HAP-1 (cell line): Measurements from ENCODE around the gene MYH6.
"Not testable (repeated sequence)": the region's sequence is repeated elsewhere in the genome, so short reads cannot be mapped to it uniquely, and the experiment has no call there.

ENCODE experiments used
- DNase-seq, 2 experiments: peaks; one replicate each; pipeline ENCODE4 v3.0.0-alpha.2; 2016 to 2020; ENCODE audit warnings: low spot score in 2 of 2
- H3K27me3 ChIP-seq: fragments of 250-450 bp; sonication (Bioruptor Pico); 2 replicates; pipeline ENCODE4 v1.5.1; 2020; ENCODE audit warnings: low read depth, mild to moderate bottlenecking, moderate library complexity
- H3K36me3 ChIP-seq: fragments of 250-450 bp; sonication (Bioruptor Pico); replicated peaks from 2 replicates; pipeline ENCODE4 v1.5.1; 2020; ENCODE audit warnings: mild to moderate bottlenecking
- H3K4me1 ChIP-seq: fragments of 250-450 bp; sonication (Bioruptor Pico); 2 replicates; pipeline ENCODE4 v1.5.1; 2020; ENCODE audit warnings: mild to moderate bottlenecking
- H3K4me3 ChIP-seq: fragments of 250-450 bp; sonication (Bioruptor Pico); 2 replicates; pipeline ENCODE4 v1.5.1; 2020; ENCODE audit warnings: mild to moderate bottlenecking, moderate library complexity
- H3K9me3 ChIP-seq: fragments of 250-450 bp; sonication (Bioruptor Pico); 2 replicates; pipeline ENCODE4 v1.5.1; 2020; ENCODE audit warnings: mild to moderate bottlenecking, moderate library complexity
- in situ Hi-C: fragments of 300-500 bp; cut with MboI; formaldehyde crosslinking; loops from 3 replicates; pipeline ENCODE4 v1.14.3; 2020; ENCODE audit warnings: low sequenced_read_pairs, inconsistent platforms, mixed read lengths

MYH6 gene

GRCh38 chr14:23430723-23431085, 22.6 kb upstream of the MYH6 start:
- no peak overlapping the region for H3K4me3 ChIP-seq
- no peaks in the 10 kb centered on the region for H3K9me3 ChIP-seq
- no peaks in the 10 kb centered on the region for H3K36me3 ChIP-seq
- no peaks in the 10 kb centered on the region for H3K4me1 ChIP-seq
- H3K27me3 ChIP-seq: no peaks in the 10 kb centered on the region
- no peak for DNase-seq
- in situ Hi-C loops: no loop called here

- Histone ChIP-seq H3K27me3 (0 out of 2 replicates have a peak, but pooled peaks cover 3% of the 10 kb centered on the region), H3K36me3 (no peaks in the 10 kb centered on the region), H3K4me3 (no peak overlapping the region), H3K9me3 (no peaks in the 10 kb centered on the region), H3K4me1 (no peaks in the 10 kb centered on the region)
- in situ Hi-C loops: no loop called here
- no peak for DNase-seq
These were observed 22.1 kb upstream of the MYH6 start for GRCh38 chr14:23430016-23430722.

GRCh38 chr14:23428686-23429495, 20.8 kb upstream of the MYH6 start:
- DNase-seq: no peak
- Histone ChIP-seq H3K27me3 (0 out of 2 replicates have a peak, but pooled peaks cover 3% of the 10 kb centered on the region), H3K4me1 (no peaks in the 10 kb centered on the region), H3K4me3 (no peak overlapping the region), H3K9me3 (no peaks in the 10 kb centered on the region), H3K36me3 (no peaks in the 10 kb centered on the region)
- in situ Hi-C loops: no loop called here

GRCh38 chr14:23425798-23426197, 17.7 kb upstream of the MYH6 start:
- H3K27me3 ChIP-seq, H3K4me1 ChIP-seq, in situ Hi-C loops, H3K36me3 ChIP-seq, DNase-seq, H3K4me3 ChIP-seq, H3K9me3 ChIP-seq: not testable (repeated sequence)

GRCh38 chr14:23425169-23425568, 17.1 kb upstream of the MYH6 start:
- in situ Hi-C loops: no loop called here
- no peak overlapping the region for H3K4me3 ChIP-seq
- 0 out of 2 replicates have a peak, but pooled peaks cover 3% of the 10 kb centered on the region for H3K27me3 ChIP-seq
- H3K36me3 ChIP-seq: no peaks in the 10 kb centered on the region
- no peaks in the 10 kb centered on the region for H3K9me3 ChIP-seq
- no peak for DNase-seq
- no peaks in the 10 kb centered on the region for H3K4me1 ChIP-seq

GRCh38 chr14:23423657-23424056, 15.6 kb upstream of the MYH6 start:
- H3K36me3 ChIP-seq: no peaks in the 10 kb centered on the region
- no peaks in the 10 kb centered on the region for H3K4me1 ChIP-seq
- no peak for DNase-seq
- in situ Hi-C loops: no loop called here
- H3K27me3 ChIP-seq: 0 out of 2 replicates have a peak, but pooled peaks cover 3% of the 10 kb centered on the region
- H3K4me3 ChIP-seq: no peak overlapping the region
- no peaks in the 10 kb centered on the region for H3K9me3 ChIP-seq

GRCh38 chr14:23421594-23421993, 13.5 kb upstream of the MYH6 start:
- DNase-seq: no peak
- in situ Hi-C loops: no loop called here

GRCh38 chr14:23419646-23420045, 11.6 kb upstream of the MYH6 start:
- H3K9me3 ChIP-seq, H3K27me3 ChIP-seq, H3K36me3 ChIP-seq, H3K4me3 ChIP-seq, DNase-seq, in situ Hi-C loops, H3K4me1 ChIP-seq: not testable (repeated sequence)

More at GRCh38 chr14:23421594-23421993, 13.5 kb upstream of the MYH6 start:
- H3K4me3 ChIP-seq: no peak overlapping the region
- no peaks in the 10 kb centered on the region for H3K9me3 ChIP-seq
- no peaks in the 10 kb centered on the region for H3K4me1 ChIP-seq
- 0 out of 2 replicates have a peak, but pooled peaks cover 3% of the 10 kb centered on the region for H3K27me3 ChIP-seq
- no peaks in the 10 kb centered on the region for H3K36me3 ChIP-seq

- Histone ChIP-seq H3K4me1 (no peaks in the 10 kb centered on the region), H3K9me3 (no peaks in the 10 kb centered on the region), H3K4me3 (no peak overlapping the region), H3K27me3 (no peaks in the 10 kb centered on the region), H3K36me3 (no peaks in the 10 kb centered on the region)
- in situ Hi-C loops: no loop called here
- no peak for DNase-seq
These were observed 9.9 kb upstream of the MYH6 start for GRCh38 chr14:23418021-23418420.

- DNase-seq, in situ Hi-C loops, H3K36me3 ChIP-seq, H3K4me3 ChIP-seq, H3K27me3 ChIP-seq, H3K4me1 ChIP-seq, H3K9me3 ChIP-seq: not testable (repeated sequence)
These were observed 9.2 kb upstream of the MYH6 start for GRCh38 chr14:23417269-23417668.

- in situ Hi-C loops: no loop called here
- H3K4me3 ChIP-seq: no peak overlapping the region
- no peaks in the 10 kb centered on the region for H3K9me3 ChIP-seq
- H3K27me3 ChIP-seq: no peaks in the 10 kb centered on the region
- no peaks in the 10 kb centered on the region for H3K4me1 ChIP-seq
- no peak for DNase-seq
- no peaks in the 10 kb centered on the region for H3K36me3 ChIP-seq
These were observed 8.7 kb upstream of the MYH6 start for GRCh38 chr14:23416801-23417200.

GRCh38 chr14:23415821-23416778, 8.0 kb upstream of the MYH6 start:
- no peaks in the 10 kb centered on the region for H3K27me3 ChIP-seq
- no peaks in the 10 kb centered on the region for H3K4me1 ChIP-seq
- no peaks in the 10 kb centered on the region for H3K9me3 ChIP-seq
- H3K36me3 ChIP-seq: no peaks in the 10 kb centered on the region
- no peak overlapping the region for H3K4me3 ChIP-seq
- in situ Hi-C loops: no loop called here
- DNase-seq: no peak

- Histone ChIP-seq H3K4me3 (no peak overlapping the region), H3K4me1 (no peaks in the 10 kb centered on the region), H3K9me3 (no peaks in the 10 kb centered on the region), H3K27me3 (no peaks in the 10 kb centered on the region), H3K36me3 (no peaks in the 10 kb centered on the region)
- DNase-seq: no peak
- in situ Hi-C loops: no loop called here
These were observed 7.1 kb upstream of the MYH6 start for GRCh38 chr14:23414906-23415820.
